PC-3 (cell line): ENCODE results near the gene RMND1. TPM values are rescaled to one million over a fixed set of nuclear protein-coding genes. Genes with fewer than 3 reads are reported as not detected.

ENCODE experiments used
- ATAC-seq: fragments of 200-7000 bp; cut with Tn5 transposase; 2 replicates; pipeline ENCODE4 v1.9.1; 2020; ENCODE audit warnings: mild to moderate bottlenecking, moderate library complexity
- BruUV-seq: library from RNA; stranded (reverse); fragments of 400-500 nt; replicated peaks from 2 replicates; lab custom pipeline; 2021; lab: Mats Ljungman, UMichigan
- CTCF ChIA-PET: fragments of 300-600 bp; sonication (Branson Sonifier 250); formaldehyde crosslinking; loops from one replicate; lab custom pipeline; 2022; ENCODE audit warnings: antibody characterized with exemption; lab: Charles Lee
- POLR2A ChIA-PET: fragments of 300-600 bp; sonication (Branson Sonifier 250); formaldehyde crosslinking; loops from one replicate; lab custom pipeline; 2022; ENCODE audit warnings: antibody characterized with exemption; ENCODE audit not compliant: unreplicated experiment; lab: Charles Lee
- DNase-seq: peaks from one replicate; pipeline ENCODE4 v3.0.0-alpha.2; 2015
- H2AFZ ChIP-seq: fragments of 300-600 bp; sonication (generic); 2 replicates; pipeline ENCODE4 v1.6.0; 2016; ENCODE audit warnings: antibody characterized with exemption, low read length
- H3F3A ChIP-seq: fragments of 300-600 bp; sonication (generic); one replicate; pipeline ENCODE4 v1.6.0; 2017; ENCODE audit warnings: antibody characterized with exemption, low read length, control low read depth, mild to moderate bottlenecking; ENCODE audit not compliant: unreplicated experiment
- H3K27ac ChIP-seq: fragments of 300-600 bp; sonication (generic); 2 replicates; pipeline ENCODE4 v1.5.1; 2016; ENCODE audit warnings: mild to moderate bottlenecking, low read length
- H3K27me3 ChIP-seq: fragments of 300-600 bp; sonication (generic); 2 replicates; pipeline ENCODE4 v1.6.1; 2016; ENCODE audit warnings: low read length, mixed read lengths
- H3K36me3 ChIP-seq: fragments of 300-600 bp; sonication (generic); 2 replicates; pipeline ENCODE4 v1.6.1; 2016; ENCODE audit warnings: low read depth, mixed run types, low read length, mixed read lengths
- H3K4me1 ChIP-seq: fragments of 300-600 bp; sonication (generic); 2 replicates; pipeline ENCODE4 v1.5.1; 2016; ENCODE audit warnings: low read length; ENCODE audit not compliant: insufficient read depth
- H3K4me2 ChIP-seq: fragments of 300-600 bp; sonication (generic); 2 replicates; pipeline ENCODE4 v1.6.0; 2016; ENCODE audit warnings: low read length
- H3K4me3 ChIP-seq: fragments of 300-600 bp; sonication (generic); 2 replicates; pipeline ENCODE4 v1.5.1; 2016; ENCODE audit warnings: mild to moderate bottlenecking, low read length, mixed read lengths
- H3K79me2 ChIP-seq: fragments of 300-600 bp; sonication (generic); 2 replicates; pipeline ENCODE4 v1.6.1; 2017; ENCODE audit warnings: low read length, mixed read lengths
- H3K9ac ChIP-seq: fragments of 300-600 bp; sonication (generic); 2 replicates; pipeline ENCODE4 v1.6.0; 2016; ENCODE audit warnings: mild to moderate bottlenecking, low read length
- H3K9me2 ChIP-seq: fragments of 300-600 bp; sonication (generic); replicated peaks from 2 replicates; pipeline ENCODE4 v1.6.1; 2016; ENCODE audit warnings: mixed run types, low read length, mixed read lengths
- H3K9me3 ChIP-seq: fragments of 300-600 bp; sonication (generic); 2 replicates; pipeline ENCODE4 v1.6.1; 2016; ENCODE audit warnings: low read length, mixed read lengths
- H4K20me1 ChIP-seq: fragments of 300-600 bp; sonication (generic); 2 replicates; pipeline ENCODE4 v1.6.1; 2016; ENCODE audit warnings: low read length, mixed read lengths
- EZH2 ChIP-seq: fragments of 300-600 bp; sonication (generic); IDR thresholded peaks from one replicate; pipeline ENCODE4 v1.6.1; 2017; ENCODE audit warnings: antibody characterized with exemption, mild to moderate bottlenecking, low read length; ENCODE audit not compliant: unreplicated experiment
- EZH2phosphoT487 ChIP-seq: fragments of 300-600 bp; sonication (generic); IDR thresholded peaks from 2 replicates; pipeline ENCODE4 v1.6.1; 2018; ENCODE audit warnings: mild to moderate bottlenecking, antibody characterized with exemption, low read length, borderline replicate concordance
- intact Hi-C: fragments of 100-400 bp; cut with micrococcal nuclease; formaldehyde crosslinking; loops from 2 replicates; pipeline ENCODE4 v1.9.0; 2023
- total RNA-seq: library from RNA; depleted of rRNA; stranded (reverse); fragments of >200 nt; gene quantifications from 2 replicates; pipeline ENCODE4 v1.2.3, GENCODE V29; 2014
- TF ChIP-seq, protein P1 (sequence below): fragments of 300-600 bp; sonication (generic); conservative IDR thresholded peaks from 2 replicates; pipeline ENCODE4 v1.5.1; 2017; ENCODE audit warnings: antibody characterized with exemption, low read depth, mild to moderate bottlenecking, low read length

The RMND1 gene
- total RNA-seq, 1 experiment from 2014 or later: 20.8 TPM

DNA sequence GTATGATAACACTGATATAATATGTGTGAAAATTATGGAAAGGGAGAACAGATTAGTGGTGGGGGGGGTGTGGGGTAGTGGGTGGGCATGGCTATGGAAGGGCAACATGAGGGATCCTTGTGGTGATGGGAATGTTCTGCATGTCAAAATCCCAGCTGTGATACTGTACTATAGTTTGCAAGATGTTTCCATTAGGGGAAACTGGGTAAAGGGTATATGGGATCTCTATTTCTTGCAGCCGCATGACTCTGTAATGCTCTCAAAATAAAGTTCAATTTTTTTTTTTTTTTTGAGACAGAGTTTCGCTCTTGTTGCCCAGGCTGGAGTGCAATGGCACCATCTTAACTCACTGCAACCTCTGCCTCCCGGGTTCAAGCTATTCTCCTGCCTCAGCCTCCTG lies 74.8 kb downstream of the RMND1 start:
- CTCF ChIA-PET: interaction anchor here (0.6 kb wide), 1 partner anchor 43 kb away, joined by 4 read pairs; no protein-coding TSS in a partner anchor
- POLR2A ChIA-PET: no interaction called here
- BruUV-seq: no TSS peak

DNA sequence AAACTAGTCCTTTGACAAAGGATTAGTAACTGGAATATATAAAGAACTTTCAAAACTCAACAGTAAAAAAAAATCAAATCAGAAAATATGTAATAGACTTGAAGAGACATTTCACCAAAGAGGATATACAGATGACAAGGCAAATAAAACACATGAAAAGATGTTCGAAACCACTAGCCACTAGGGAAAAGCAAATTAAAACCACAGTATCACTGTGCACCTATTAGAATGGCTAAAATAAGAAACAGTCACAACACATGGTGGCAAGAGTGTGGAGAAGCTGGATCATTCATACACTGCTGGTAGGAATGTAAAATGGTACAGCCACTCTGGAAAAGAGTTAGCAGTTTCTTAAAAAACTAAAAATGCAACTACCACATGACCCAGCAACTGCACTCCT lies 75.5 kb downstream of the RMND1 start:
- TF ChIP-seq EZH2phosphoT487 (no peak), EZH2 (no peak)
- TF ChIP-seq, protein P1, sequence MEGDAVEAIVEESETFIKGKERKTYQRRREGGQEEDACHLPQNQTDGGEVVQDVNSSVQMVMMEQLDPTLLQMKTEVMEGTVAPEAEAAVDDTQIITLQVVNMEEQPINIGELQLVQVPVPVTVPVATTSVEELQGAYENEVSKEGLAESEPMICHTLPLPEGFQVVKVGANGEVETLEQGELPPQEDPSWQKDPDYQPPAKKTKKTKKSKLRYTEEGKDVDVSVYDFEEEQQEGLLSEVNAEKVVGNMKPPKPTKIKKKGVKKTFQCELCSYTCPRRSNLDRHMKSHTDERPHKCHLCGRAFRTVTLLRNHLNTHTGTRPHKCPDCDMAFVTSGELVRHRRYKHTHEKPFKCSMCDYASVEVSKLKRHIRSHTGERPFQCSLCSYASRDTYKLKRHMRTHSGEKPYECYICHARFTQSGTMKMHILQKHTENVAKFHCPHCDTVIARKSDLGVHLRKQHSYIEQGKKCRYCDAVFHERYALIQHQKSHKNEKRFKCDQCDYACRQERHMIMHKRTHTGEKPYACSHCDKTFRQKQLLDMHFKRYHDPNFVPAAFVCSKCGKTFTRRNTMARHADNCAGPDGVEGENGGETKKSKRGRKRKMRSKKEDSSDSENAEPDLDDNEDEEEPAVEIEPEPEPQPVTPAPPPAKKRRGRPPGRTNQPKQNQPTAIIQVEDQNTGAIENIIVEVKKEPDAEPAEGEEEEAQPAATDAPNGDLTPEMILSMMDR: no peak
- DNase-seq (no peak), ATAC-seq (no peak)
- H3K79me2 ChIP-seq: peaks cover 83% of the 10 kb centered on the region
- no TSS peak for BruUV-seq
- no peak overlapping the region for H3K27ac ChIP-seq
- no peak overlapping the region for H3K9ac ChIP-seq
- H2AFZ ChIP-seq: no peak overlapping the region
- POLR2A ChIA-PET: no interaction called here
- H3K4me2 ChIP-seq: no peak overlapping the region
- H3K4me1 ChIP-seq: peaks cover 15% of the 10 kb centered on the region
- peaks cover 3% of the 10 kb centered on the region; the same call in 1 of the 2 replicates for H3K36me3 ChIP-seq
- H3K9me2 ChIP-seq: no peaks in the 10 kb centered on the region
- H3K4me3 ChIP-seq: no peak overlapping the region
- H3K9me3 ChIP-seq: no peaks in the 10 kb centered on the region
- H4K20me1 ChIP-seq: no peaks in the 10 kb centered on the region
- intact Hi-C loops: no loop called here
- H3K27me3 ChIP-seq: no peaks in the 10 kb centered on the region
- CTCF ChIA-PET: interaction anchor here (0.6 kb wide), 1 partner anchor 42 kb away, joined by 4 read pairs; no protein-coding TSS in a partner anchor
- H3F3A ChIP-seq: peaks cover 3% of the 10 kb centered on the region

More for the DNA sequence above, 74.8 kb downstream of the RMND1 start:
- Histone ChIP-seq H2AFZ (no peak overlapping the region), H3K4me1 (peaks cover 15% of the 10 kb centered on the region), H3K27ac (no peak overlapping the region), H3K9ac (no peak overlapping the region), H3K9me3 (no peaks in the 10 kb centered on the region), H3K36me3 (no peaks in the 10 kb centered on the region; the same call in 1 of the 2 replicates), H3K4me2 (no peak overlapping the region), H4K20me1 (no peaks in the 10 kb centered on the region), H3K9me2 (no peaks in the 10 kb centered on the region), H3K27me3 (no peaks in the 10 kb centered on the region), H3K4me3 (no peak overlapping the region), H3K79me2 (peaks cover 86% of the 10 kb centered on the region), H3F3A (peaks cover 3% of the 10 kb centered on the region)
- ATAC-seq (no peak), DNase-seq (no peak)
- intact Hi-C loops: no loop called here
- TF ChIP-seq EZH2 (no peak), EZH2phosphoT487 (no peak)
- TF ChIP-seq, protein P1: no peak

DNA sequence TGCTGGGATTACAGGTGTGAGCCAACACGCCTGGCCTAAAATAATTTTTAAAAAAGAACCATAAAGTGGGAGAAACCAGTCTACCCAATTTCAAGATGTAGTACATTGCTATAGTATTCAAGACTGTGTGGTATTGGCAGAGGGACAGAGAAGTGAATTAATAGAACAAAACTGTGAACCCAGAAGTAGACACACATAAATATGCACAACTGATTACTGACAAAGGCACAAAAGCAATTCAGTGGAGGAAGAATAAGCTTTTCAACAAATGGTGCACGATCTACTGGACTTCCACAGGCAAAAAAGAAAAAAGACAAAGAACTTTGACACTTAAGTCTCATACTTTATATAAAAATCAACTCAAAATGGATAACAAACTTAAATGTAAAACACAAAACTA lies 76.1 kb downstream of the RMND1 start:
- H3F3A ChIP-seq: peaks cover 3% of the 10 kb centered on the region
- no peak overlapping the region for H3K4me2 ChIP-seq
- TF ChIP-seq, protein P1: no peak
- TF ChIP-seq EZH2phosphoT487 (no peak), EZH2 (no peak)
- CTCF ChIA-PET: no interaction called here
- H3K36me3 ChIP-seq: peaks cover 9% of the 10 kb centered on the region; the same call in 1 of the 2 replicates
- intact Hi-C loops: no loop called here
- DNase-seq (no peak), ATAC-seq (no peak)
- no peaks in the 10 kb centered on the region for H4K20me1 ChIP-seq
- peaks cover 80% of the 10 kb centered on the region for H3K79me2 ChIP-seq
- POLR2A ChIA-PET: no interaction called here
- H3K9ac ChIP-seq: no peak overlapping the region
- BruUV-seq: no TSS peak
- no peak overlapping the region for H3K27ac ChIP-seq
- H3K9me2 ChIP-seq: no peaks in the 10 kb centered on the region
- no peaks in the 10 kb centered on the region for H3K27me3 ChIP-seq
- no peak overlapping the region for H2AFZ ChIP-seq
- no peak overlapping the region for H3K4me3 ChIP-seq
- H3K4me1 ChIP-seq: peaks cover 15% of the 10 kb centered on the region
- H3K9me3 ChIP-seq: no peaks in the 10 kb centered on the region
